HAP-1 (cell line): ENCODE results near the gene RANBP17.

ENCODE experiments used
- DNase-seq, 2 experiments: peaks; one replicate each; pipeline ENCODE4 v3.0.0-alpha.2; 2016 to 2020; ENCODE audit warnings: low spot score in 2 of 2
- H3K27me3 ChIP-seq: fragments of 250-450 bp; sonication (Bioruptor Pico); 2 replicates; pipeline ENCODE4 v1.5.1; 2020; ENCODE audit warnings: low read depth, mild to moderate bottlenecking, moderate library complexity
- H3K36me3 ChIP-seq: fragments of 250-450 bp; sonication (Bioruptor Pico); replicated peaks from 2 replicates; pipeline ENCODE4 v1.5.1; 2020; ENCODE audit warnings: mild to moderate bottlenecking
- H3K4me1 ChIP-seq: fragments of 250-450 bp; sonication (Bioruptor Pico); 2 replicates; pipeline ENCODE4 v1.5.1; 2020; ENCODE audit warnings: mild to moderate bottlenecking
- H3K4me3 ChIP-seq: fragments of 250-450 bp; sonication (Bioruptor Pico); 2 replicates; pipeline ENCODE4 v1.5.1; 2020; ENCODE audit warnings: mild to moderate bottlenecking, moderate library complexity
- H3K9me3 ChIP-seq: fragments of 250-450 bp; sonication (Bioruptor Pico); 2 replicates; pipeline ENCODE4 v1.5.1; 2020; ENCODE audit warnings: mild to moderate bottlenecking, moderate library complexity
- in situ Hi-C: fragments of 300-500 bp; cut with MboI; formaldehyde crosslinking; loops from 3 replicates; pipeline ENCODE4 v1.14.3; 2020; ENCODE audit warnings: low sequenced_read_pairs, inconsistent platforms, mixed read lengths

RANBP17 gene

GRCh38 chr5:171246231-171246630, 384.4 kb downstream of the RANBP17 start:
- DNase-seq, result no peak
- in situ Hi-C loops, result no loop called here
- Histone ChIP-seq H3K27me3 (peaks cover 3% of the 10 kb centered on the region; the same call in 1 of the 2 replicates), H3K9me3 (no peaks in the 10 kb centered on the region), H3K36me3 (no peaks in the 10 kb centered on the region), H3K4me3 (no peak overlapping the region), H3K4me1 (no peaks in the 10 kb centered on the region)

- Histone ChIP-seq H3K27me3 (no peaks in the 10 kb centered on the region; the same call in 1 of the 2 replicates), H3K4me3 (no peak overlapping the region), H3K4me1 (no peaks in the 10 kb centered on the region), H3K9me3 (no peaks in the 10 kb centered on the region), H3K36me3 (no peaks in the 10 kb centered on the region)
- in situ Hi-C loops, result no loop called here
- no peak for DNase-seq
Observed at GRCh38 chr5:171249460-171249859, 387.6 kb downstream of the RANBP17 start.

GRCh38 chr5:171250738-171251137, 388.9 kb downstream of the RANBP17 start:
- no peak for DNase-seq
- no peaks in the 10 kb centered on the region for H3K9me3 ChIP-seq

GRCh38 chr5:171251519-171251918, 389.7 kb downstream of the RANBP17 start:
- DNase-seq, result no peak
- Histone ChIP-seq H3K27me3 (no peaks in the 10 kb centered on the region; the same call in 1 of the 2 replicates), H3K9me3 (no peaks in the 10 kb centered on the region), H3K4me1 (no peaks in the 10 kb centered on the region), H3K36me3 (no peaks in the 10 kb centered on the region), H3K4me3 (no peak overlapping the region)
- in situ Hi-C loops, result no loop called here

More at GRCh38 chr5:171250738-171251137, 388.9 kb downstream of the RANBP17 start:
- Histone ChIP-seq H3K36me3 (no peaks in the 10 kb centered on the region), H3K4me1 (no peaks in the 10 kb centered on the region), H3K4me3 (no peak overlapping the region), H3K27me3 (no peaks in the 10 kb centered on the region; the same call in 1 of the 2 replicates)
- in situ Hi-C loops, result no loop called here

- H3K4me3 ChIP-seq, result no peak overlapping the region
- no peaks in the 10 kb centered on the region for H3K9me3 ChIP-seq
- in situ Hi-C loops, result no loop called here
- H3K27me3 ChIP-seq, result no peaks in the 10 kb centered on the region; the same call in 1 of the 2 replicates
- no peaks in the 10 kb centered on the region for H3K4me1 ChIP-seq
- no peak for DNase-seq
- H3K36me3 ChIP-seq, result no peaks in the 10 kb centered on the region
Observed at GRCh38 chr5:171252674-171253073, 390.9 kb downstream of the RANBP17 start.

GRCh38 chr5:171258737-171259415, 397.1 kb downstream of the RANBP17 start:
- Histone ChIP-seq H3K36me3 (no peaks in the 10 kb centered on the region), H3K4me3 (no peak overlapping the region), H3K9me3 (no peaks in the 10 kb centered on the region), H3K4me1 (no peaks in the 10 kb centered on the region), H3K27me3 (peaks cover 9% of the 10 kb centered on the region; the same call in 1 of the 2 replicates)
- no peak for DNase-seq
- in situ Hi-C loops, result no loop called here

- no peaks in the 10 kb centered on the region for H3K4me1 ChIP-seq
- H3K27me3 ChIP-seq, result peaks cover 9% of the 10 kb centered on the region; the same call in 1 of the 2 replicates
- H3K9me3 ChIP-seq, result no peaks in the 10 kb centered on the region
- in situ Hi-C loops, result no loop called here
- H3K4me3 ChIP-seq, result no peak overlapping the region
- H3K36me3 ChIP-seq, result no peaks in the 10 kb centered on the region
- DNase-seq, result no peak
Observed at GRCh38 chr5:171261361-171261760, 399.5 kb downstream of the RANBP17 start.

- H3K9me3 ChIP-seq, result no peaks in the 10 kb centered on the region
- no peaks in the 10 kb centered on the region for H3K36me3 ChIP-seq
- peaks cover 9% of the 10 kb centered on the region; the same call in 1 of the 2 replicates for H3K27me3 ChIP-seq
- no peaks in the 10 kb centered on the region for H3K4me1 ChIP-seq
- in situ Hi-C loops, result no loop called here
- DNase-seq, result no peak
- no peak overlapping the region for H3K4me3 ChIP-seq
Observed at GRCh38 chr5:171261904-171262303, 400.1 kb downstream of the RANBP17 start.

GRCh38 chr5:171263181-171263580, 401.4 kb downstream of the RANBP17 start:
- in situ Hi-C loops, result no loop called here
- Histone ChIP-seq H3K27me3 (peaks cover 9% of the 10 kb centered on the region; the same call in 1 of the 2 replicates), H3K4me3 (no peak overlapping the region), H3K9me3 (no peaks in the 10 kb centered on the region), H3K36me3 (no peaks in the 10 kb centered on the region), H3K4me1 (no peaks in the 10 kb centered on the region)
- DNase-seq, result no peak

- Histone ChIP-seq H3K9me3 (no peaks in the 10 kb centered on the region), H3K36me3 (no peaks in the 10 kb centered on the region), H3K4me3 (no peak overlapping the region), H3K27me3 (peaks cover 13% of the 10 kb centered on the region), H3K4me1 (no peaks in the 10 kb centered on the region)
- in situ Hi-C loops, result no loop called here
- no peak for DNase-seq
Observed at GRCh38 chr5:171264843-171265242, 403.0 kb downstream of the RANBP17 start.

GRCh38 chr5:171268700-171269620, 407.1 kb downstream of the RANBP17 start:
- Histone ChIP-seq H3K4me1 (no peaks in the 10 kb centered on the region), H3K36me3 (no peaks in the 10 kb centered on the region), H3K9me3 (no peaks in the 10 kb centered on the region), H3K4me3 (no peak overlapping the region), H3K27me3 (peaks cover 13% of the 10 kb centered on the region)
- in situ Hi-C loops, result no loop called here
- DNase-seq, result no peak

GRCh38 chr5:171269717-171270116, 407.9 kb downstream of the RANBP17 start:
- Histone ChIP-seq H3K9me3 (no peaks in the 10 kb centered on the region), H3K36me3 (no peaks in the 10 kb centered on the region), H3K27me3 (peaks cover 13% of the 10 kb centered on the region), H3K4me1 (no peaks in the 10 kb centered on the region), H3K4me3 (no peak overlapping the region)
- in situ Hi-C loops, result no loop called here
- DNase-seq, result no peak

- in situ Hi-C loops, result no loop called here
Observed at GRCh38 chr5:171270136-171270535, 408.3 kb downstream of the RANBP17 start.

GRCh38 chr5:171271798-171272197, 410.0 kb downstream of the RANBP17 start:
- Histone ChIP-seq H3K4me3 (no peak overlapping the region), H3K36me3 (no peaks in the 10 kb centered on the region), H3K27me3 (peaks cover 13% of the 10 kb centered on the region), H3K9me3 (no peaks in the 10 kb centered on the region), H3K4me1 (no peaks in the 10 kb centered on the region; the same call in 1 of the 2 replicates)
- in situ Hi-C loops, result no loop called here
- DNase-seq, result no peak

More at GRCh38 chr5:171270136-171270535, 408.3 kb downstream of the RANBP17 start:
- DNase-seq, result no peak
- peaks cover 13% of the 10 kb centered on the region for H3K27me3 ChIP-seq
- H3K9me3 ChIP-seq, result no peaks in the 10 kb centered on the region
- no peaks in the 10 kb centered on the region for H3K4me1 ChIP-seq
- no peak overlapping the region for H3K4me3 ChIP-seq
- no peaks in the 10 kb centered on the region for H3K36me3 ChIP-seq
